Brain microvascular endothelial cell (primary cell): ENCODE measurements around the gene KCNJ1.

ENCODE experiments used
- DNase-seq: peaks from one replicate; pipeline ENCODE4 v3.0.0-alpha.2; 2020
- H3K27ac ChIP-seq: fragments of 250-450 bp; sonication (Bioruptor Pico); 2 replicates; pipeline ENCODE4 v1.5.1; 2020; ENCODE audit warnings: mild to moderate bottlenecking, moderate library complexity
- H3K27me3 ChIP-seq: fragments of 250-450 bp; sonication (Bioruptor Pico); replicated peaks from 2 replicates; pipeline ENCODE4 v1.5.1; 2020; ENCODE audit warnings: mild to moderate bottlenecking
- H3K36me3 ChIP-seq: fragments of 250-450 bp; sonication (Bioruptor Pico); replicated peaks from 2 replicates; pipeline ENCODE4 v1.5.1; 2020; ENCODE audit warnings: mild to moderate bottlenecking
- H3K4me3 ChIP-seq: 2 replicates; pipeline ENCODE4 v1.5.1; 2011; ENCODE audit warnings: low read depth, mild to moderate bottlenecking, control low read depth, low read length, moderate library complexity
- CTCF ChIP-seq: IDR thresholded peaks from 2 replicates; pipeline ENCODE4 v1.5.1; 2011; ENCODE audit warnings: low read depth, mild to moderate bottlenecking, moderate library complexity, low read length, control low read depth, inconsistent platforms; ENCODE audit errors: missing control alignments
- in situ Hi-C: cut with HindIII; loops from 2 replicates; pipeline ENCODE4 v1.10.0; 2017; ENCODE audit warnings: low sequenced_read_pairs, low pct_ligation_motif_present

The KCNJ1 gene

GRCh38 chr11:128911701-128912100 is 44.6 kb upstream of the KCNJ1 start:
- TF ChIP-seq CTCF, result no peak
- Histone ChIP-seq H3K36me3 (no peaks in the 10 kb centered on the region), H3K27ac (no peak overlapping the region), H3K27me3 (no peaks in the 10 kb centered on the region), H3K4me3 (no peak overlapping the region)
- in situ Hi-C loops, result no loop called here
- DNase-seq, result no peak

GRCh38 chr11:128911239-128911638 is 44.1 kb upstream of the KCNJ1 start:
- no peak overlapping the region for H3K4me3 ChIP-seq
- in situ Hi-C loops, result no loop called here
- TF ChIP-seq CTCF, result no peak
- H3K27me3 ChIP-seq, result no peaks in the 10 kb centered on the region
- H3K27ac ChIP-seq, result no peak overlapping the region
- DNase-seq, result no peak
- no peaks in the 10 kb centered on the region for H3K36me3 ChIP-seq

GRCh38 chr11:128910576-128910975 is 43.5 kb upstream of the KCNJ1 start:
- Histone ChIP-seq H3K36me3 (no peaks in the 10 kb centered on the region), H3K4me3 (no peak overlapping the region), H3K27me3 (no peaks in the 10 kb centered on the region), H3K27ac (no peak overlapping the region)
- DNase-seq, result no peak
- in situ Hi-C loops, result no loop called here
- TF ChIP-seq CTCF, result no peak

GRCh38 chr11:128909438-128910125 is 42.5 kb upstream of the KCNJ1 start:
- in situ Hi-C loops, result no loop called here
- no peak overlapping the region for H3K4me3 ChIP-seq
- no peaks in the 10 kb centered on the region for H3K27me3 ChIP-seq
- no peak for DNase-seq
- no peaks in the 10 kb centered on the region for H3K36me3 ChIP-seq
- TF ChIP-seq CTCF, result no peak
- no peak overlapping the region for H3K27ac ChIP-seq

GRCh38 chr11:128908391-128909246 is 41.5 kb upstream of the KCNJ1 start:
- Histone ChIP-seq H3K4me3 (no peak overlapping the region), H3K27ac (no peak overlapping the region), H3K36me3 (no peaks in the 10 kb centered on the region), H3K27me3 (no peaks in the 10 kb centered on the region)
- TF ChIP-seq CTCF, result no peak
- DNase-seq, result peak; percentile 42
- in situ Hi-C loops, result no loop called here
